T-cell (primary cell): Measurements from ENCODE around the gene CD74. TPM values are rescaled to one million over a fixed set of nuclear protein-coding genes. Genes with fewer than 3 reads are reported as not detected.
"Not testable (repeated sequence)": the region's sequence is repeated elsewhere in the genome, so short reads cannot be mapped to it uniquely, and the experiment has no call there.

Experiments
- ATAC-seq, 4 experiments: fragments of 200-7000 bp in 3 of 4; fragments of 150-1000 bp in 1 of 4; cut with Tn5 transposase; replicated peaks in 1 of 4; 1 replicate in 3 of 4; 2 replicates in 1 of 4; pipeline ENCODE4 v1.10.0; 2021; ENCODE audit warnings: moderate library complexity in 3 of 4, mild to moderate bottlenecking in 2 of 4, moderate number of reproducible peaks in 1 of 4
- CTCF ChIA-PET, 2 donors: fragments of 300-600 bp; sonication (Branson Sonifier 250); formaldehyde crosslinking; loops; one replicate each; lab custom pipeline; 2022; ENCODE audit warnings: antibody characterized with exemption in 2 of 2; lab: Charles Lee
- POLR2A ChIA-PET, 2 donors: fragments of 300-600 bp; sonication (Branson Sonifier 250); formaldehyde crosslinking; loops; one replicate each; lab custom pipeline; 2022; ENCODE audit warnings: antibody characterized with exemption in 2 of 2; lab: Charles Lee
- DNase-seq, 35 experiments: peaks; one replicate each; pipeline versions ENCODE4 v3.0.0 to v3.0.0-alpha.2; 2013 to 2023
- H3K27ac ChIP-seq: one replicate; pipeline ENCODE4 v1.5.1; 2013; ENCODE audit warnings: low read length
- H3K27me3 ChIP-seq, 2 experiments: replicated peaks in 1 of 2; 1 replicate in 1 of 2; 2 replicates in 1 of 2; pipeline versions ENCODE4 v1.6.1 to v1.7.0; 2013; ENCODE audit warnings: low read length in 1 of 2, mixed read lengths in 1 of 2; ENCODE audit not compliant: control insufficient read depth in 2 of 2, insufficient read depth in 2 of 2; ENCODE audit errors: extremely low read depth in 1 of 2
- H3K36me3 ChIP-seq, 2 donors: 1 replicate in 1 of 2; 2 replicates in 1 of 2; pipeline versions ENCODE4 v1.6.1 to v1.7.0; 2013; ENCODE audit warnings: low read length in 1 of 2; ENCODE audit not compliant: control insufficient read depth in 2 of 2, insufficient read depth in 1 of 2; ENCODE audit errors: extremely low read depth in 1 of 2
- H3K4me1 ChIP-seq, 2 experiments: 1 replicate in 1 of 2; 2 replicates in 1 of 2; pipeline versions ENCODE4 v1.6.1 to v1.7.0; 2013; ENCODE audit warnings: low read length in 2 of 2, mixed read lengths in 1 of 2; ENCODE audit not compliant: insufficient read depth in 2 of 2, control insufficient read depth in 1 of 2; ENCODE audit errors: extremely low read depth in 1 of 2
- H3K4me3 ChIP-seq, 2 donors: 1 replicate in 1 of 2; 2 replicates in 1 of 2; pipeline versions ENCODE4 v1.5.1 to v1.7.0; 2013; ENCODE audit warnings: mild to moderate bottlenecking in 2 of 2, low read length in 1 of 2, moderate library complexity in 1 of 2; ENCODE audit not compliant: control insufficient read depth in 1 of 2; ENCODE audit errors: extremely low read depth in 1 of 2
- H3K9me3 ChIP-seq: 2 replicates; pipeline ENCODE4 v1.7.0; 2013
- H3K27ac Mint-ChIP-seq, 2 donors: one replicate each; pipeline ENCODE4 v1.8.0; 2020 to 2021; ENCODE audit warnings: mild to moderate bottlenecking in 2 of 2, mixed read lengths in 2 of 2
- H3K27me3 Mint-ChIP-seq, 2 donors: one replicate each; pipeline ENCODE4 v1.8.0; 2021 to 2022; ENCODE audit warnings: mixed read lengths in 2 of 2
- H3K36me3 Mint-ChIP-seq: one replicate; pipeline ENCODE4 v1.8.0; 2021; ENCODE audit warnings: mixed read lengths
- H3K4me1 Mint-ChIP-seq, 3 donors: one replicate each; pipeline ENCODE4 v1.8.0; 2020 to 2022; ENCODE audit warnings: mixed read lengths in 3 of 3, mild to moderate bottlenecking in 1 of 3
- H3K4me3 Mint-ChIP-seq, 3 donors: one replicate each; pipeline ENCODE4 v1.8.0; 2020 to 2022; ENCODE audit warnings: mild to moderate bottlenecking in 3 of 3, mixed read lengths in 3 of 3, moderate library complexity in 3 of 3
- H3K9me3 Mint-ChIP-seq, 3 donors: one replicate each; pipeline ENCODE4 v1.8.0; 2020 to 2022; ENCODE audit warnings: mixed read lengths in 3 of 3
- WGBS: methylation state at CpG from one replicate; pipeline ENCODE4 v1.1.5; 2013; ENCODE audit warnings: missing lambda C conversion rate; ENCODE audit not compliant: insufficient coverage; 5-methylcytosine and 5-hydroxymethylcytosine counted together
- total RNA-seq, 35 experiments: library from RNA in 6 of 35; stranded (reverse) in 6 of 35; fragments of 120-200 nt in 1 of 35; gene quantifications; one replicate each; pipeline versions ENCODE4 v1.2.1 to v1.2.4 and lab custom pipeline; 2013 to 2026

The CD74 gene
- total RNA-seq, 5 donors from 2014 or later (not counting 1 experiment from before 2014, with no cell fraction given), result 201 to 512 (median 406) TPM

GRCh38 chr5:150457121-150457520, 44.4 kb upstream of the CD74 start:
- Mint-ChIP-seq H3K36me3 (no peaks in the 10 kb centered on the region), H3K27ac (peak overlapping the region; percentile 87 to 91), H3K27me3 (no peaks in the 10 kb centered on the region), H3K9me3 (no peaks in the 10 kb centered on the region), H3K4me3 (peak overlapping the region in 1 of 3 donors; percentile 57), H3K4me1 (peaks cover 32 to 43% (median 38%) of the 10 kb centered on the region in 3 donors)
- no peak overlapping the region for H3K4me3 ChIP-seq
- peaks cover 21 to 40% of the 10 kb centered on the region in 2 experiments for H3K4me1 ChIP-seq
- WGBS, result 10% methylated on average over 3 of the region's 6 CpGs
- no peak for ATAC-seq
- H3K27ac ChIP-seq, result peak overlapping the region; percentile 34
- no peaks in the 10 kb centered on the region for H3K9me3 ChIP-seq
- CTCF ChIA-PET, result interaction anchor here in 1 of 2 donors (0.6 to 1.8 kb wide), 5 partner anchors 18 to 330 kb away, joined by 3 to 6 read pairs (median 4); partner anchors contain the start of gene RBM22
- DNase-seq, result peak in 2 of 35 experiments; percentile 22 to 29
- POLR2A ChIA-PET, result interaction anchor here (0.6 to 1.1 kb wide), 3 partner anchors 368 to 460 kb away, joined by 3 to 4 read pairs (median 3); no protein-coding TSS in a partner anchor
- no peaks in the 10 kb centered on the region for H3K27me3 ChIP-seq
- no peaks in the 10 kb centered on the region for H3K36me3 ChIP-seq

- CTCF ChIA-PET, result no interaction called here
- H3K27me3 ChIP-seq, result no peaks in the 10 kb centered on the region
- peaks cover 24 to 26% (median 24%) of the 10 kb centered on the region in 3 donors for H3K4me1 Mint-ChIP-seq
- H3K4me1 ChIP-seq, result peaks cover 18 to 29% of the 10 kb centered on the region in 2 experiments
- ATAC-seq, result no peak
- POLR2A ChIA-PET, result no interaction called here
- H3K27ac ChIP-seq, result no peak overlapping the region
- H3K9me3 Mint-ChIP-seq, result no peaks in the 10 kb centered on the region
- no peak for DNase-seq
- no peak overlapping the region for H3K4me3 ChIP-seq
- H3K27ac Mint-ChIP-seq, result no peak overlapping the region
- WGBS, result 57% methylated on average over 4 of the region's 9 CpGs
- no peaks in the 10 kb centered on the region for H3K27me3 Mint-ChIP-seq
- no peaks in the 10 kb centered on the region for H3K36me3 ChIP-seq
- H3K36me3 Mint-ChIP-seq, result no peaks in the 10 kb centered on the region
- H3K4me3 Mint-ChIP-seq, result no peak overlapping the region
- H3K9me3 ChIP-seq, result no peaks in the 10 kb centered on the region
Observed at GRCh38 chr5:150454492-150455229, 42.0 kb upstream of the CD74 start.

GRCh38 chr5:150454027-150454426, 41.3 kb upstream of the CD74 start:
- H3K27me3 Mint-ChIP-seq, H3K27ac ChIP-seq, H3K36me3 ChIP-seq, H3K4me3 Mint-ChIP-seq, H3K9me3 ChIP-seq, H3K27me3 ChIP-seq, ATAC-seq, CTCF ChIA-PET, H3K36me3 Mint-ChIP-seq, H3K4me3 ChIP-seq, POLR2A ChIA-PET, H3K9me3 Mint-ChIP-seq, DNase-seq, H3K27ac Mint-ChIP-seq: not testable (repeated sequence)
- peaks cover 18 to 23% (median 21%) of the 10 kb centered on the region in 3 donors for H3K4me1 Mint-ChIP-seq
- no CpG with 5 or more reads among the region's 8 CpGs for WGBS
- H3K4me1 ChIP-seq, result peaks cover 15 to 25% of the 10 kb centered on the region in 2 experiments

GRCh38 chr5:150452914-150453313, 40.2 kb upstream of the CD74 start:
- Mint-ChIP-seq H3K27me3 (no peaks in the 10 kb centered on the region), H3K4me1 (peaks cover 25 to 28% (median 28%) of the 10 kb centered on the region in 3 donors), H3K4me3 (no peak overlapping the region), H3K36me3 (peaks cover 17% of the 10 kb centered on the region), H3K9me3 (no peaks in the 10 kb centered on the region), H3K27ac (no peak overlapping the region)
- Histone ChIP-seq H3K4me1 (peaks cover 20 to 29% of the 10 kb centered on the region in 2 experiments), H3K27ac (no peak overlapping the region), H3K9me3 (no peaks in the 10 kb centered on the region), H3K27me3 (no peaks in the 10 kb centered on the region), H3K4me3 (no peak overlapping the region), H3K36me3 (peaks cover 0 to 5% of the 10 kb centered on the region in 2 donors)
- WGBS, result 100% methylated on average over 3 of the region's 4 CpGs
- CTCF ChIA-PET, result interaction anchor here (0.7 kb wide), 2 partner anchors 14 to 559 kb away, joined by 3 to 4 read pairs; no protein-coding TSS in a partner anchor
- ATAC-seq (no peak), DNase-seq (no peak)
- POLR2A ChIA-PET, result no interaction called here

GRCh38 chr5:150451594-150451993, 38.9 kb upstream of the CD74 start:
- POLR2A ChIA-PET, result interaction anchor here (0.6 to 1.4 kb wide), 4 partner anchors 41 to 1107 kb away, joined by 3 to 5 read pairs (median 5); no protein-coding TSS in a partner anchor
- no peak for ATAC-seq
- H3K27ac ChIP-seq, result no peak overlapping the region
- Mint-ChIP-seq H3K36me3 (peaks cover 30% of the 10 kb centered on the region), H3K27ac (no peak overlapping the region), H3K4me1 (peaks cover 21 to 28% (median 25%) of the 10 kb centered on the region in 3 donors), H3K4me3 (no peak overlapping the region), H3K27me3 (no peaks in the 10 kb centered on the region), H3K9me3 (no peaks in the 10 kb centered on the region)
- no peaks in the 10 kb centered on the region for H3K9me3 ChIP-seq
- H3K27me3 ChIP-seq, result no peaks in the 10 kb centered on the region
- CTCF ChIA-PET, result interaction anchor here in 1 of 2 donors (0.6 to 3.4 kb wide), 2 partner anchors 39 to 79 kb away, joined by 3 to 16 read pairs; partner anchors contain the start of gene CD74
- DNase-seq, result no peak
- H3K4me1 ChIP-seq, result peaks cover 18 to 28% of the 10 kb centered on the region in 2 experiments
- no peak overlapping the region for H3K4me3 ChIP-seq
- WGBS, result no CpG with 5 or more reads among the region's 1 CpG
- peaks cover 8 to 18% of the 10 kb centered on the region in 2 donors for H3K36me3 ChIP-seq
